WERI-Rb-1 (cell line): ENCODE data around the gene SCRG1.

Experiments used
- DNase-seq: peaks from one replicate; pipeline ENCODE4 v3.0.0-alpha.2; 2020
- H3K27ac ChIP-seq: fragments of 250-450 bp; sonication (Bioruptor Pico); 2 replicates; pipeline ENCODE4 v1.5.1; 2020; ENCODE audit warnings: mild to moderate bottlenecking, moderate library complexity
- H3K27me3 ChIP-seq: fragments of 250-450 bp; sonication (Bioruptor Pico); 2 replicates; pipeline ENCODE4 v1.5.1; 2021; ENCODE audit warnings: mild to moderate bottlenecking, low read depth, moderate library complexity; ENCODE audit not compliant: insufficient read depth, severe bottlenecking
- H3K36me3 ChIP-seq: fragments of 250-450 bp; sonication (Bioruptor Pico); 2 replicates; pipeline ENCODE4 v1.5.1; 2020; ENCODE audit warnings: mild to moderate bottlenecking, moderate library complexity
- H3K4me3 ChIP-seq: 2 replicates; pipeline ENCODE4 v1.5.1; 2011; ENCODE audit warnings: low read depth, mild to moderate bottlenecking, control low read depth, low read length
- H3K9me3 ChIP-seq: fragments of 250-450 bp; sonication (Bioruptor Pico); 2 replicates; pipeline ENCODE4 v1.5.1; 2021; ENCODE audit warnings: mild to moderate bottlenecking, moderate library complexity; ENCODE audit not compliant: severe bottlenecking
- TF ChIP-seq, protein P1 (sequence below): IDR thresholded peaks from 2 replicates; pipeline ENCODE4 v1.5.1; 2011; ENCODE audit warnings: low read depth, mild to moderate bottlenecking, control low read depth, inconsistent platforms, low read length

The SCRG1 gene

DNA sequence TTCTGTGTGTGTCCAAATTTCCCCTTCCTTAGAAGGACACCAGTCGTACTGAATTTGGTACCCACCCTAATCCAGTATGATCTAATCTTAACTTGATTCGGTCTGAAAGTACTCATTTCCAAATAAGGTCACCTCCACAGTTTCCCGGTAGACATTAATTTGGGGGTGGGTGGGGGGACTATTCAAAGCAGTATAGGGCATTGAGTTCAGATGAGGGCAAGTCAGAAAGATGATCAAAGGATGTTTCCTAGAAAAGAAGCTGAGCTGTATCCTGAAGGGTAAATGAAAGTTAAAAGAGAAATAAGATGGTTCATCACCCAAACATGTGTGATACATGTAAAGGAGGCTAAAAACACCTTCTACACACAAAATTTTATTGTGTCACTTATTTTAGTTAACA, 42.0 kb upstream of the SCRG1 start:
- TF ChIP-seq, protein P1, sequence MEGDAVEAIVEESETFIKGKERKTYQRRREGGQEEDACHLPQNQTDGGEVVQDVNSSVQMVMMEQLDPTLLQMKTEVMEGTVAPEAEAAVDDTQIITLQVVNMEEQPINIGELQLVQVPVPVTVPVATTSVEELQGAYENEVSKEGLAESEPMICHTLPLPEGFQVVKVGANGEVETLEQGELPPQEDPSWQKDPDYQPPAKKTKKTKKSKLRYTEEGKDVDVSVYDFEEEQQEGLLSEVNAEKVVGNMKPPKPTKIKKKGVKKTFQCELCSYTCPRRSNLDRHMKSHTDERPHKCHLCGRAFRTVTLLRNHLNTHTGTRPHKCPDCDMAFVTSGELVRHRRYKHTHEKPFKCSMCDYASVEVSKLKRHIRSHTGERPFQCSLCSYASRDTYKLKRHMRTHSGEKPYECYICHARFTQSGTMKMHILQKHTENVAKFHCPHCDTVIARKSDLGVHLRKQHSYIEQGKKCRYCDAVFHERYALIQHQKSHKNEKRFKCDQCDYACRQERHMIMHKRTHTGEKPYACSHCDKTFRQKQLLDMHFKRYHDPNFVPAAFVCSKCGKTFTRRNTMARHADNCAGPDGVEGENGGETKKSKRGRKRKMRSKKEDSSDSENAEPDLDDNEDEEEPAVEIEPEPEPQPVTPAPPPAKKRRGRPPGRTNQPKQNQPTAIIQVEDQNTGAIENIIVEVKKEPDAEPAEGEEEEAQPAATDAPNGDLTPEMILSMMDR: no peak
- Histone ChIP-seq H3K4me3 (no peak overlapping the region), H3K9me3 (no peaks in the 10 kb centered on the region), H3K36me3 (no peaks in the 10 kb centered on the region), H3K27me3 (no peaks in the 10 kb centered on the region), H3K27ac (no peak overlapping the region)
- no peak for DNase-seq

DNA sequence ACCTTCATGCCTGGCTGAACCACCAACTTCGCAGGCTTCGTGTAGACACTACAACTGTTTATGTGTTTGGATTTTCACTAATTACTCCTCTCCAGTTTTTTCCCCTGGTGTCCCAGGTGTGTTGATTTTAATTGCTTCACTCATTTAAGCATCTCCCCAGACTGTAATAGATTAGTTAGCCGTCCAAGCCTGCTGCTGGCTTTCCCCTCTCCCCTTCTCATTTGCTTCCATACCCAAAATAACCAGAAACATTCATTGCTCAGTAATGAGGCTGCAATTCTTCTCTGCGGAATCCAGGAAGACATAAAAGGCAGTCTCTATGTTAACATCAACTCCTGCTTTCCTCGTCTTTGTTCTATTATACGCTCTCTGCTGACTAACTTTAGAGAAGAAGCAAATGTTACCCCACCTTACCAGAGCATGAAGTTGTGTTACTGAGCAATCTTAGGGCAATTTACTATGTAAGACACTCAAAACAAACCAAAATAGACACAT, 37.9 kb upstream of the SCRG1 start:
- Histone ChIP-seq H3K4me3 (no peak overlapping the region), H3K27ac (no peak overlapping the region), H3K9me3 (no peaks in the 10 kb centered on the region), H3K36me3 (no peaks in the 10 kb centered on the region), H3K27me3 (no peaks in the 10 kb centered on the region)
- TF ChIP-seq, protein P1: no peak
- no peak for DNase-seq

DNA sequence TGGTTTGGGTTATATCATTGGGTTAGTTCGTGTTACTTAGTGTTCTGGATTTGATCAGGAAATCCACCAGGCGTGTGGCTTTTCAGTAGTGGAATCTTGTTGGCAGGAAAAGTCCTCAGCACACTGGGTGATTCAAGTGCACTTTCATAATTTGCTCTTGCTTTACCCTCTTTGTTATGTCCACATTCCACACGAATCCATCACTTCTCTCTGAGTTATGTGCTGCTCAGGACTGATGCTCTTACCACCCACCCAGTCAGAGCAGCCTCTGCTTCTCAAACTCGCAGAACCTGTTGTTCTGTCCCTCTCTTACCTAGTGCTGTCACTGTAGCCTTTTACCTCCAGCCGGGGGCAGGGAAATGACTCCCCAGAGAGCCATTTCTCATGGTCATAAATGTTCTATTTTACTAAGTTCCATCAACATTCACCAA, 37.2 kb upstream of the SCRG1 start:
- DNase-seq: no peak

DNA sequence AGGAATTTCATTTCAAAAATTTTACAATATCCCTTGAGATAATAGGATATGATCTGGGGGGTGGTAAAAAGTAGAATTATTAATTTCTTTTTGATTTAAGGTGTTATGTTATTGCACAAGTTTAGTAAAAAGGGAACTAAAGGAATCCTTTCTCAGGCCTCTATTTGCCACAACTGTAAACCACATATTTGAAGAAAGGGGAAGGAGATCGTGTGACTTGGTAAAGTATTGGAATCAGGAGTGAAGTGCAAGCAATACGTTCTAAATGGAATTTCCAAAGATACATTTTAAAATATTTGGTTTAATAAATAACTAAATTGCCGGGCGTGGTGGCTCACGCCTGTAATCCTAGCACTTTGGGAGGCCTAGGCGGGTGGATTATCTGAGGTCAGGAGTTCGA, 35.3 kb upstream of the SCRG1 start:
- H3K4me3 ChIP-seq: no peak overlapping the region
- TF ChIP-seq, protein P1: no peak
- H3K9me3 ChIP-seq: no peaks in the 10 kb centered on the region
- DNase-seq: no peak
- H3K27me3 ChIP-seq: no peaks in the 10 kb centered on the region
- H3K36me3 ChIP-seq: no peaks in the 10 kb centered on the region
- H3K27ac ChIP-seq: no peak overlapping the region

More for the DNA sequence above, 37.2 kb upstream of the SCRG1 start:
- Histone ChIP-seq H3K27me3 (no peaks in the 10 kb centered on the region), H3K36me3 (no peaks in the 10 kb centered on the region), H3K27ac (no peak overlapping the region), H3K4me3 (no peak overlapping the region), H3K9me3 (no peaks in the 10 kb centered on the region)
- TF ChIP-seq, protein P1: no peak

DNA sequence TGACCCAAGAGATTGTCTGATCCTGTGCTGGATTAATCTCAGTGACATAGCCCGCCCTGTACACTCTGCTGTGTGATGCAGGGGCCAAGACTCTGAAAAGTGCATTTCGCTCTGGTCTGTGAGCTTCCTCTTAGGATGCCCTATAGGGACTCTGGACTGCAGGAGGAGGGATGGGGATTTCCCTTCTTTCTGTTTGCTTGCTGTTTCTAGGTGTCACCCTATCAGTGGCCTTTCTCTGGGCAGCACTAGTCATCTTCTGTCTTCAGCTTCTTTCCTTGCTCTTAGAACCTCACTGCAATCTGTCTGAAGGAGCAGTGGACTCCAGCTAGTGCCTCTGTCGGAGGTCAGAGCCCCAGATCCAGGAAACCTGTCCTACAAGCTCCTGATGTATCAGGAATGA, 34.5 kb upstream of the SCRG1 start:
- no peak overlapping the region for H3K4me3 ChIP-seq
- H3K9me3 ChIP-seq: no peaks in the 10 kb centered on the region
- no peak overlapping the region for H3K27ac ChIP-seq
- no peaks in the 10 kb centered on the region for H3K36me3 ChIP-seq
- no peaks in the 10 kb centered on the region for H3K27me3 ChIP-seq
- TF ChIP-seq, protein P1: no peak
- DNase-seq: no peak

DNA sequence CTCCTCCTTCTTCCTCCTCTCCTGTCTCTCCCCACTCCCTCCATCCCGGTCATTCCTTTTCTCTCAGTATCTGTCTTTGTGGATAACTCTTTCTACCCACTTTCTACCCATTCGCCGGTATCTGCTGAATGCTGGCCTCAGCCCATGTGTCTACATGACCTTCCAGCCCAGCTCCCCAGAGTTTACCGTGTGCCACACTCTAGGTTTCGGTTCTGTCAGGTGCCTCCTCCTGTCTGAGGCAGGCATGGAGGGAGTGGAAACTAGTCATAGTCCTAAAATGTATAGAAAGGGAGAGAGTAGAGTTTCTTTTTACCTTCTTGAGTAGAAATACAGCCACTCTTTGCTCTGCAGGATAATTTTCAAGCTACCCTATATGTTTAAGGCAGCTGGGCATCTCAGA, 33.5 kb upstream of the SCRG1 start:
- H3K27ac ChIP-seq: no peak overlapping the region
- no peaks in the 10 kb centered on the region for H3K36me3 ChIP-seq
- no peak overlapping the region for H3K4me3 ChIP-seq
- H3K9me3 ChIP-seq: no peaks in the 10 kb centered on the region
- H3K27me3 ChIP-seq: no peaks in the 10 kb centered on the region
- no peak for DNase-seq
- TF ChIP-seq, protein P1: no peak
